RPMI7951 (cell line): ENCODE results near the gene RHOBTB3. TPM values are rescaled to one million over a fixed set of nuclear protein-coding genes. Genes with fewer than 3 reads are reported as not detected.
"Not testable (repeated sequence)": the region's sequence is repeated elsewhere in the genome, so short reads cannot be mapped to it uniquely, and the experiment has no call there.

Experiments used
- DNase-seq: peaks from one replicate; pipeline ENCODE4 v3.0.0-alpha.2; 2012; ENCODE audit warnings: low read depth
- total RNA-seq: library from RNA; depleted of rRNA; stranded (reverse); fragments of >200 nt; shearing (Covaris generic); gene quantifications from 2 replicates; pipeline ENCODE4 v1.2.3, GENCODE V29; 2014

RHOBTB3 gene
- total RNA-seq, 1 experiment from 2014 or later: 64.2 TPM

- DNase-seq: not testable (repeated sequence)
Observed at GRCh38 chr5:95713246-95713645, 17.9 kb upstream of the RHOBTB3 start.

DNA sequence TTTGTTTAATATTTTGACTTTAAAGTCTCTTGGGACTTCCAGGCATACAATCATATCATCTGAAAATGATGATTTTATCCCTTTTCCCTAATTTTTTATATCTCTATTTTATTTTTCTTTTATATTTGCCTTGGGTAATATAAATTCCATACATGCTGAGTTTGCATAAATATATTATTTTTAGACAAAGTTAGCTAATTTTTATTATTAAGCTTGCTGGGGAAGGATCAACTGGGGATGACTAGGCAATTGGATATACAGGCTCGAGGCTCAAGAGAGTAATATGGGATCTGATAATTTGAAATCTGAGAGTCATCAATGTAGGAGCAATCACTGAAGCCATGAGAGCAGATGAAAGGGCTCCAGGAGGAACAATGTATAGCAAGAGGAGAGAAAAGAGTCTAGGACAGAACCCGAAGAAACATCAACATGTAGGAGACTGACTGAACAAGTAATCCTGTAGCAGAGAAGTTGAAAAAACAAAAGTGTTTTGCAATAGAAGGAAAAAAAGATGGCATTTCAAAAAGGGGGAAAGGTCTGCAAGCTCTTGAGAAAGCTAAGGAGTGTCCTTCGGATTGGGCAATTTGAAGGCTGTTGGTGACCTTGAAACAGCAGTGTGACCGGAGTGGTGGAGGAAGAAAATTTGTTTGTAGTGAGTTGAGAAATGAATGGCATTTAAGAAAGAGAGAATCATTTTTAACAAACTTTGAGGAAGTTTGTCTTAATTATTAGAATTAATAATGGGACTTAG is 17.0 kb upstream of the RHOBTB3 start:
- no peak for DNase-seq

GRCh38 chr5:95715799-95716461 is 15.2 kb upstream of the RHOBTB3 start:
- DNase-seq: peak; percentile 88

DNA sequence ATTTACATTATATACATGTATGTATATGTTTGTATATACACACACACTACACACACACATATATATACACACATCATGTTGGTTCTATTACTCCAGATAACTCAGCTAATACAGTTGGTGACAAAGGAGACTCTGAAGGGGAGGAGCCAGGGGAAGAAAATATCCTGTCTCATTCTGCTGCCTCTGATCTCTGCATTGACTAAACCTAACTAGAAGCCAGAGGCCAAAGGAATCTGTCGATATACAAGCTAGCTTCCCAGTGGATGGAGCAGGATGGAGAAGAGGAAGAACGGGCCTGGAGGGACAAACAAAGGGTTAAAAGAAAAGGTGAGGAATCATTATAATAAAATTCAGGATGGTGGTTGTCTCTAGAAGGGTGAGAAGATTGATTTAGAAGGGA is 13.7 kb upstream of the RHOBTB3 start:
- DNase-seq: no peak

DNA sequence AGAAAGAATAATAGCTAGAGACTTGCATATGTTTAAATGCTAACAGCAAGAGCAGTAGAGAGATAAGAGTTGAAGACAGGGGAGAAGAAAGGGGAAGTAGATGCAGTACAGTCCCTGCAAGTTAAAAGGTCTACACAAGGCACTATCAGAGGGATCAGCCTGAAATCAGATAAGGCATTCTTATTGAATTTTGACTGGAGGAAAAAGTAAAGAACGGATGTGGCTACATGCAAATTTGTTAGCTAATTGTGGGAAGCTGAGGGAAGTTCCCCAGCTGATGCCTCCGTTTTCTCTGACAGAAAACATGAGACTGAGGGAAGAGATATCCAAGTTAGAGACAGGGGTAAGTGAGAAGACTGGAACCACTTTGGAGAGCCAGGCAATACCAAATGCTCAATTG is 12.9 kb upstream of the RHOBTB3 start:
- peak; percentile 76 for DNase-seq

DNA sequence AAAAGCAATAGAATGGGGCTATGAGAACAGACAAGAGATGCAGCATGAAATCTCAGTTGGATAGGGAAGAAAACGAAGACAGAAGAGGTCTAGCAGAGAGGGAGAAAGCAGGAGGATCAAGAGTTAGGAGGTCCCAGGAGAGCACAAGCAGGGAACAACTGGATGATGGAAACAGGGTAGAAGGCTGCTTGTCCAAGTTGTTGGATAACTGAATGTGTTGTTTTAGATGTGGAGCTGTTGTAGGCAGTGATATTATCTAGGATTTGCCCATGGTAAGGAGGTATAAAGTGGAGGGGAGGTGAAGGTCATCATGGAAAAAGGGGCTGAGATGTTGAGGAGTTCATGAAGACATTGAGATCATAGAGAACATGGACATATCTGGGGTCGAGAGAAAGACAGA is 12.4 kb upstream of the RHOBTB3 start:
- no peak for DNase-seq

DNA sequence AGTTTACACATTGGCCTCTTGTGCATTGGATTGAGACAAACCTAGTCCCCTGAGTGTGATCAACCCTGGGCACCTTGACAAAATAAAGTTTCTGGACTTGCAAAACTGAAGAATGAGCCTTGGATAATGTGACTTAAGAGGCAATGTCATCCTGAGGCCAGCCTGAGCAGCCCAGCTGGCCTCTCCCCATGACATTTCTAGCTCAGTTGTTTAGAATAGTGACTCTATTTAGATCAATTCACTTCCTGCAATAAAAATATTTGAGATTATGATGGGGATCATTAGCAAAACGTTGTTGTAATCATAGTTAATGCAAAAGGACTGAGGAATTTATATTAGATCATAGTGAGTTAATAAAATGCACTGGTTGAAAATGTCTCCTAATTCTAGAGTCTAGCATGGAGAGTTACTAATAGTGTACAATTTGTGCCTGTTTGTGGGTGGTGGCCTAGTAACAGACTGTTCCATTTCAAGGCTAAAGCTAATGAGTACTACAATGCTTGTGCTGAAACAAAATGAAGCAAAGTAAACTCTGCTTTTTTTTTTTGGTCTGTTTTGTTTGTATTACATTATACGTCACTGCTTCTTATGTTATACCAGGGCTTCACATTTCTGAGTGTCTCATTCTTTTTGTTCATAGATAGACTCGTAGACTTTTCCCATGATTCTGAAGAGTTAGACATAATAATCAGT is 10.9 kb upstream of the RHOBTB3 start:
- DNase-seq: no peak

GRCh38 chr5:95721582-95722295 is 9.4 kb upstream of the RHOBTB3 start:
- DNase-seq: no peak

- no peak for DNase-seq
Observed at GRCh38 chr5:95723632-95724369, 7.3 kb upstream of the RHOBTB3 start.

DNA sequence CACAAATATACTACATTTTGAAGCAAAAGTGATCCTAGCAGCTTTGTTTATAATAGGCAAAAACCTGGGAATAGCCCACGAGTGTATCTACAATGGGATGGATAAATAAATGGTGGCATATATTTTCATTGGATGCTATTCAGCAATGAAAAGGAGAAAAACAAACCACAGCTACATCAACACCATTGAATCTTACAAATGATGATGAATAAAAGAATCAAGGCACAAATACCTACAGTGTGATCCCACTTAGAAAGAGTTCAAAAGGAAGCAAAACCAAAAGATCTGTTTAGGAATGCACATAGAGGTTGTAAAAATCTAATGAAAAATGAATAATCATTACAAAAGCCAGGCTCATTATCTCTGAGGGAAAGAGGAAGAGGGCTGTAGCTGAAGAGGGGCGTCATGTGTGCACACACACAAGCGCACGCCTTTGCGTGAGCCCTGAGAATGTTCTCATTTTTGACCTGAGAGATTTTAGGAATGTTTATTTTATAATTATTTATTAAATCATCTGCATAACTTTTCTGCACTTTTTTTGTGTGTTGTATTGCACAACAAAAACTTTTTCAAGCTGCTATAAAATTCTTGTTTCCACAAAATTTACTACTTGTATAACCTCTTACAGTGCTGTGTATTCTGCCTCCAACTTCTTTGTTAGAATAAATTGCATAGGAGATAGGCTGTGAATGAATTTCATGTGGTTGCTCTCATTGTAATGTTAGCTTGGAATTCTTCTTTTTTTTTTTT is 5.9 kb upstream of the RHOBTB3 start:
- DNase-seq: no peak

DNA sequence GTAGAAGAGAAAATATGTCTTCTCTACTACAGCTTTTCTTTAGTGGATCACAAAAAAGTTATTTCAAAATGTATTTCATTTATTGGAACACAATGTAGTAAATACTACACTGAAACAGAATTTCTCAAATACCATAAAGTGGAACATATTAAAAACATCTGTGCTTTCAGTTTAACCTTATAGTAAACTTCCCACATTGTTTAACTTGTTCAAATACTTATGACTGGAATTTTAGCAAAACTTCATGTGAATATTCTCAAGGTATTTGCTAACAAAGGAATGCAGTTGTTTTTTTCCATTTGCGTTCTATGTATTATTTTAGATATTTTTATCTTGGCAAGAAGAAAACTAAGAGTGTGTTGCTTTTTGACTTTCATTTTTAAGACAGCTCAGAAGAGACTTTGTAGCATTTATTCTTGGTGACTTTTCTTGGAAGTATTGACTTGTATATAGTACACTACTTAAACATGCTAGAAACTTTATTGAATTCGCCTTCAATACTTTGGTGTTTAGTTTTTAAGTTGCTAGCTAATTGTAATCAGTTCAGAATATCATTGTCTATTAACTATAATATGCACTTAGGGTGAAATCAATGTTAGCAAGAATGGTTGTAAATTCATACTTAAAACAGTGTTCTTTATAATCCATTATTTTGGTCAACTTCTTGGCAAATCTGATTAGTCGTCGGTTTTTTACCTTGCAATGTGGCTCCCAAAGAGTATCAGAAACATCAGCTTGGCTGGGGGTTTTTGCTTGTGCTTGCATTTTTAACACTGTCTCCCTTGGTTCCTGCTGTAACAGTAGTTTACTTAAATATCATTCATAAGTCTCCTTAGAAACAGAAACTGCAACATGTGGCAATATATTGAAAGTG is 5.0 kb upstream of the RHOBTB3 start:
- no peak for DNase-seq

- DNase-seq: no peak
Observed at GRCh38 chr5:95726811-95727763, 4.0 kb upstream of the RHOBTB3 start.

DNA sequence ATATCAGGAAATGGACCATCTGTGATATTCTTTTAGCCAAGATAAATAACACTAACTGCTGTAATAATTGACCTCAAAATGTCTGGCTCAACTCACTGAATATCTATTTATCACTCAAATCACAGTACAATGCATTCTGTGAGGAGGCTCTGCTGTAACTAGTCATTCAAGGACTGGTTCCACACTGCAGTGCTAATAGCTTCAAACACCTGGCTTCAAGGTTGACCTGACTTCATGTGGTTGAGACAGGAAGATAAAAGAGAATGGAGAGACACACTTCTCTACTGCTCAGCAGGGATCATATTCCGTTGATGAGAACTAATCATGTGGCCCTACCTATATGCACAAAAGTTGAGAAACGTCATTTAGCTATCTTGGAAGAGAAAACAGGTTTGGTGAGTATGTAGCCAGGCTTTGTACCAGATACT is 3.4 kb upstream of the RHOBTB3 start:
- DNase-seq: no peak

DNA sequence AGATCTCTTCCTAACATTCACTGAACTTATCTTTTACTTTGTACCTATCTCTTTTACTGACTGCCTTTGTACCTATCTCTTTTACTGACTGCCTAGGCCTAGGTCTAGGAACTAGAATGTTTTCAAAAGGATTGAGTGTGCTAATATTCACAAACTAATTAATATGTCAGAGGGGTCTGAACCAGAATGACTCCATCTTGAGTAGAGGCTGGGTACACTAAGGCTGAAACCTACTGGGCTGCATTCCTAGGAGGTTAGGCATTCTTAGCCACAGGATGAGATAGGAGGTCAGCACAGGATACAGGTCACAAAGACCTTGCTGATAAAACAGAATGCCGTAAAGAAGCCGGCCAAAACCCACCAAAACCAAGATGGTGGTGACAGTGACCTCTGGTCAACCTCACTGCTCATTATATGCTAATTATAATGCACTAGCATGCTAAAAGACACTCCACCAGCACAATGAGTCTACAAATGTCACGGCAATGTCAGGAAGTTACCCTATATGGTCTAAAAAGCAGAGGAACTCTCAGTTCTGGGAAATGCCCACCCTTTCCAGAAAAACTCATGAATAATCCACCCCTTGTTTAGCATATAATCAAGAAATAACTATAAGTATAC is 2.5 kb upstream of the RHOBTB3 start:
- peak; percentile 63 for DNase-seq

DNA sequence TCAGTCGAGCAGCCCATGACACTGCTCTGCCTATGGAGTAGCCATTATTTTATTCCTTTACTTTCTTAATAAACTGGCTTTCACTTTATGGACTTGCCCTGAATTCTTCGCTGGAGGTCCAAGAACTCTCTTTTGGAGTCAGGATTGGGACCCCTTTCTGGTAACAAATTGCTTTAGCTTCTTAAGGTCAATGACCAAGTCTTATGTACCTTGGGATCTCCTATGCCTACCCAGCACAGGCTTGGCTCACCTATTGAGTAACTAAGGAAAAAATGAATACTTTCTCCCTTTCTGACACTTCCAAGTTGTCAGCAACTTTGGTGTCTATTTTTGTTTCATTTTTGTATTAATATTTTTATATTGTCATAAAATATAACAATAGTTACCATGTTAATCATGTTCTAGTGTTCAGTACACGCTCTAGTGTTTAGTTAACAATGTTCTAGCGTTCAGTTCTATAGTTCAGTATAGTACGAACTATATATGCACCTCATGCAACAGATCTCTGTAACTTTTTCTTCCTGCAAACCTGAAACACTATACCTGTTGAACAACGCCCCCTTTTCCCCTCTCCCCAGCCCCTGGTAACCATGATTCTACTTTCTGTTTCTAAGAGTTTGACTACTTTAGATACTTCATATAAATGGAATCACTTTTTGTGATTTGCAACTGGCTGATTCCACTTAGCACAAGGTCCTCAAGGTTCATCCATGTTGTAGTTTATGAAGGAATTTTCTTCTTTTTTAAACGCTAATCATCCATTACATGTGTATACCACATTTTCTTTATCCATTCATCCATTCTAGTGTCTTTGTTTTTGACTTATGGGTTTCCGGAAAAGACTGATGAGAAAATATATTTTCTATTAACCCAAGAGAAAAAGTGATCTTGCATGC is 1.8 kb upstream of the RHOBTB3 start:
- DNase-seq: no peak

- no peak for DNase-seq
Observed at GRCh38 chr5:95730011-95730700, 980 bp upstream of the RHOBTB3 start.
